ENCODE data around the gene ANTXR1.

DNA sequence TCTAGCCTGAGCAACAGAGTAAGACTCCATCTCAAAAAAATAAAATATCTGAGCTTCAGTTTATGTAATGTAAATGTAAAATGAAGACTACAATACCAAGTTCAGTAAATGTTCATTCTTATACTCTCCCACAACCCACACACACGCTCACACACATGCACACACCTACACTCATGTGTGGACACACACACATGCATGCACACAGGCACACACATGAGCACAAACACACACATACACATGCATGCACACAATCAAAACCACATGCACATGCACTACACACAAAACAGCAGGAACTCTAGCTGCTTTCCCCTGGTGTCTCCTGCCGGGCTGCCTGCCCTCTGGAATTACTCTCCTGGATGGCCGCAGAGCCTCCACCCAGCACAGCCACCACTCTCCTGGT is 283.4 kb downstream of the ANTXR1 start:
- TF ChIP-seq, protein P1, sequence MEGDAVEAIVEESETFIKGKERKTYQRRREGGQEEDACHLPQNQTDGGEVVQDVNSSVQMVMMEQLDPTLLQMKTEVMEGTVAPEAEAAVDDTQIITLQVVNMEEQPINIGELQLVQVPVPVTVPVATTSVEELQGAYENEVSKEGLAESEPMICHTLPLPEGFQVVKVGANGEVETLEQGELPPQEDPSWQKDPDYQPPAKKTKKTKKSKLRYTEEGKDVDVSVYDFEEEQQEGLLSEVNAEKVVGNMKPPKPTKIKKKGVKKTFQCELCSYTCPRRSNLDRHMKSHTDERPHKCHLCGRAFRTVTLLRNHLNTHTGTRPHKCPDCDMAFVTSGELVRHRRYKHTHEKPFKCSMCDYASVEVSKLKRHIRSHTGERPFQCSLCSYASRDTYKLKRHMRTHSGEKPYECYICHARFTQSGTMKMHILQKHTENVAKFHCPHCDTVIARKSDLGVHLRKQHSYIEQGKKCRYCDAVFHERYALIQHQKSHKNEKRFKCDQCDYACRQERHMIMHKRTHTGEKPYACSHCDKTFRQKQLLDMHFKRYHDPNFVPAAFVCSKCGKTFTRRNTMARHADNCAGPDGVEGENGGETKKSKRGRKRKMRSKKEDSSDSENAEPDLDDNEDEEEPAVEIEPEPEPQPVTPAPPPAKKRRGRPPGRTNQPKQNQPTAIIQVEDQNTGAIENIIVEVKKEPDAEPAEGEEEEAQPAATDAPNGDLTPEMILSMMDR (IDR thresholded peaks at IDR 0.05), result no peak
- no peak for TF ChIP-seq POLR2A (IDR thresholded peaks at IDR 0.05)
